Type B pancreatic cell (in vitro differentiated cells): Measurements from ENCODE around the gene GLI3. TPM values are rescaled to one million over a fixed set of nuclear protein-coding genes. Genes with fewer than 3 reads are reported as not detected.

Source experiments
- DNase-seq: peaks from one replicate; pipeline ENCODE4 v3.0.0; 2021; ENCODE audit warnings: mixed read lengths; ENCODE audit not compliant: unreplicated experiment; ENCODE audit errors: extremely low spot score
- H3K27ac Mint-ChIP-seq: 2 replicates; pipeline ENCODE4 v1.8.0; 2021; ENCODE audit warnings: mild to moderate bottlenecking, mixed read lengths
- H3K27me3 Mint-ChIP-seq: 2 replicates; pipeline ENCODE4 v1.8.0; 2021; ENCODE audit warnings: mixed read lengths
- H3K36me3 Mint-ChIP-seq: 2 replicates; pipeline ENCODE4 v1.8.0; 2021; ENCODE audit warnings: mixed read lengths
- H3K4me1 Mint-ChIP-seq: one replicate; pipeline ENCODE4 v1.8.0; 2021; ENCODE audit warnings: mixed read lengths; ENCODE audit not compliant: unreplicated experiment
- H3K4me3 Mint-ChIP-seq: 2 replicates; pipeline ENCODE4 v1.8.0; 2021; ENCODE audit warnings: mild to moderate bottlenecking, mixed read lengths
- H3K9me3 Mint-ChIP-seq: 2 replicates; pipeline ENCODE4 v1.8.0; 2021; ENCODE audit warnings: mixed read lengths
- long read RNA-seq: library from polyadenylated mRNA; unstranded; transcript quantifications from one replicate; pipeline ENCODE4 v2.0.0, GENCODE V29; 2020
- total RNA-seq: library from RNA; stranded (reverse); gene quantifications from 2 replicates; pipeline ENCODE4 v1.2.1, GENCODE V29; 2021; ENCODE audit warnings: low replicate concordance
- TF ChIP-seq, protein P1 (sequence below): fragments of 200-600 bp; sonication (generic); conservative IDR thresholded peaks from 2 replicates; pipeline ENCODE4 v1.5.0; 2021; ENCODE audit warnings: antibody characterized with exemption, mild to moderate bottlenecking

The GLI3 gene
- total RNA-seq = 58.0 and 141 TPM in 2 replicates
- long read RNA-seq, partial matches to known transcripts = 5 of 16 reads
- long read RNA-seq, other reads (novel, unspliced or antisense) = 11 of 16 reads

DNA sequence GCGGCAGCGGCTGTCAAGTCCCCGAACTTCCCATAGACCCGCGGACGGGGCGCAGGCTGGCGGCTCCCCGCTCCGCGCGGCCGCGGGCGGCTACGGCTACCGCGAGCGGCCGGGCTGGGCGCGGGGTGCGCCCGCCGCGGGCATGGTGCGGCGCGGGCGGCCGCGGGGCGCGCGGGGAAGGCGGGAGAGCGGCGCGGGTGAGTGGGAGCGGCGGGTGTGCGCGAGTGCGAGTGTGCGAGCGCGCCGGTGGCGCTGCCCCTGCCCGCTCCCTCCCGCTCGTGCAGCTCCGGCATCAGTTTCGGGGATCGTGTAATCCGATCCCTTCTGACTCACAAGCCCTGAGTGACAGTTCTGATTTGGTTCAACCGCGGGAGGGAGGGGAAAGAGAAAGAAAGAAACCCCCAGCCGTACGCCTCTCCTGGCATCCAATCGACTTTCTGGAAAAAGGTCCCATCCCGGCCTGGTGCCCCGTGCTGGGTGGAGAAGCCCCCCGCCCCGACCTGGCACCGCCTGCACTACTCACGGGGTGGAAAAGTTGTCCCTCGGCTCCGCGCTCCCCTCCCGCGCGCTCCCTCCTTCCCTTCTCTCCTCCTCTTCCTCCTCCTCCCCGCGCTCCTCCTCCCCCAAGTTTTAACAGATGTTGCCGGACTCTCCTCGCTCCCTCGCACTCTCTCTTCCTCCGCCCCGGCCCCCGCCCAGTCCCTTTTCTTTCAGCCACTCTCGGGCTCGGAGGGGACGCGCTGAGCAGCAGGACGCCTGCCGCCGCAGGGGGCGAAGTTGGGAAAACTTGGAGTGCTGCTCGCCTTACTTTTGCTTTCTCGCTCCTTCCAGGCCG is at the start of gene GLI3:
Gene GLI3, minus strand, starts transcription at position 234 of the 835 bp plus-strand sequence. CDS start 13,956 bp downstream, outside the sequence.
- H3K36me3 Mint-ChIP-seq = peaks cover 4% of the 10 kb centered on the region
- DNase-seq = peak; percentile 88
- peaks cover 57% of the 10 kb centered on the region for H3K4me1 Mint-ChIP-seq
- H3K9me3 Mint-ChIP-seq = no peaks in the 10 kb centered on the region
- peak within 1 kb of the TSS; percentile 96 for H3K27ac Mint-ChIP-seq
- peaks cover 22% of the 10 kb centered on the region for H3K27me3 Mint-ChIP-seq
- TF ChIP-seq, protein P1, sequence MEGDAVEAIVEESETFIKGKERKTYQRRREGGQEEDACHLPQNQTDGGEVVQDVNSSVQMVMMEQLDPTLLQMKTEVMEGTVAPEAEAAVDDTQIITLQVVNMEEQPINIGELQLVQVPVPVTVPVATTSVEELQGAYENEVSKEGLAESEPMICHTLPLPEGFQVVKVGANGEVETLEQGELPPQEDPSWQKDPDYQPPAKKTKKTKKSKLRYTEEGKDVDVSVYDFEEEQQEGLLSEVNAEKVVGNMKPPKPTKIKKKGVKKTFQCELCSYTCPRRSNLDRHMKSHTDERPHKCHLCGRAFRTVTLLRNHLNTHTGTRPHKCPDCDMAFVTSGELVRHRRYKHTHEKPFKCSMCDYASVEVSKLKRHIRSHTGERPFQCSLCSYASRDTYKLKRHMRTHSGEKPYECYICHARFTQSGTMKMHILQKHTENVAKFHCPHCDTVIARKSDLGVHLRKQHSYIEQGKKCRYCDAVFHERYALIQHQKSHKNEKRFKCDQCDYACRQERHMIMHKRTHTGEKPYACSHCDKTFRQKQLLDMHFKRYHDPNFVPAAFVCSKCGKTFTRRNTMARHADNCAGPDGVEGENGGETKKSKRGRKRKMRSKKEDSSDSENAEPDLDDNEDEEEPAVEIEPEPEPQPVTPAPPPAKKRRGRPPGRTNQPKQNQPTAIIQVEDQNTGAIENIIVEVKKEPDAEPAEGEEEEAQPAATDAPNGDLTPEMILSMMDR = peak; percentile 30
- peak within 1 kb of the TSS; percentile 96 for H3K4me3 Mint-ChIP-seq

DNA sequence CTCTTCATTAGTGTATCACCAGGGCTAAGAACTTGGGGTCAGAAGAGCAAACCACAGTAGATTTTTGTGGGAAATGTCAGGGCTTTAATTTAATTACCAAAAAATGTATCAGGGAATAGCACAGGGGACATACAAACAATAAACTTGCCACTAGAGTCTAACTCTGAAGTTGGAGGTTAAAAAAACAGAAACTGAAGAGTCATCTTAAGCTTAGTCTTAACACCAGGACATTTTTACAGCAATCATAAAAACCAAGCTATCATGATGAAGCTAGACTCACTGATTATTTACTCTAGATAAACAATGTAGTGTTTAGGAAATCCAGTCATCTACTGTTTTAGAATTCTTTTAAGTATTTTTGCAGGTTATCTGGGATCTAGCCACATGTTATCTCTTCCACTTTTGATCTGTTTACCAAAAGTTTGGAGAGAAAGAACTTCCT is 48.4 kb upstream of the GLI3 start:
- no peak overlapping the region for H3K27ac Mint-ChIP-seq
- no peaks in the 10 kb centered on the region for H3K36me3 Mint-ChIP-seq
- H3K9me3 Mint-ChIP-seq = no peaks in the 10 kb centered on the region
- DNase-seq = no peak
- H3K4me1 Mint-ChIP-seq = peaks cover 10% of the 10 kb centered on the region
- H3K27me3 Mint-ChIP-seq = peaks cover 6% of the 10 kb centered on the region
- H3K4me3 Mint-ChIP-seq = no peak overlapping the region
- TF ChIP-seq, protein P1 = no peak

DNA sequence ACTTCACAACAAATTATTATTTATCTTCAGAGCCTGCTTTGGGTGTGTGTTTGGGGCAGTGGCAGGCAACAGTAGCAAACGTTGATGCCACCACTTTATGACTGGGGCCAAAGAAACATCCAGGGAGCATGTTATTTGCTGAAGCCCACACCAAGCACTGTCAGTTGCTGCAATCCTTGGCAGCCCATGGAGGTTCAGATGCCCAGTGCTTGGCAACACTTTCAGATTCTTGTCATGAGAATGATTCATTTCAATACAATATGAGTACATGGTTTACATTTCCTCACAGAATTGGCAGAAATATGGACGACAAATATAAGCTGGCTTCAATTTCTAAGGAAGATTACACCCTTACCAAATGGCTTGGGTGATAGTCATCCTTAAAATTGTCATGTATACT is 46.5 kb upstream of the GLI3 start:
- H3K27me3 Mint-ChIP-seq = peaks cover 3% of the 10 kb centered on the region
- no peak overlapping the region for H3K27ac Mint-ChIP-seq
- H3K4me3 Mint-ChIP-seq = no peak overlapping the region
- DNase-seq = no peak
- TF ChIP-seq, protein P1 = no peak
- no peaks in the 10 kb centered on the region for H3K36me3 Mint-ChIP-seq
- peaks cover 10% of the 10 kb centered on the region for H3K4me1 Mint-ChIP-seq
- peaks cover 5% of the 10 kb centered on the region for H3K9me3 Mint-ChIP-seq

DNA sequence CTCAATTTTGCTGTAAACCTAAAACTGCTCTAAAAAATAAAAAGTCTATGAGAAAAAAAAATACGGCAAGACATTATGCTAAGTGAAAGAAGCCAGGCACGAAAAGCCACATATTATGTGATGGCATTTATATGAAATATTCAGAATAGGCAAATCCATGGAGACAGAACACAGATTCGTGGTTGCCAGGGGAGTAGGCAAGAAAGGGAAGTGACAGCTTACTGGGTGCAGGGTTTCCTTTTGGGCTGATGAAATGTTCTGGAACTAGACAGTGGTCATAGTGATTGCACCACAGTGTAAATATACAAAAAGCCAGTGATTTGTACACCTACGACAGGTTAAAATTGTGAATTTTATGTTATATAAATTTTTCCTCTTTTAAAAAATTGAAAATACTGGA is 41.3 kb upstream of the GLI3 start:
- H3K27me3 Mint-ChIP-seq = peaks cover 3% of the 10 kb centered on the region
- H3K36me3 Mint-ChIP-seq = no peaks in the 10 kb centered on the region
- no peak overlapping the region for H3K27ac Mint-ChIP-seq
- H3K9me3 Mint-ChIP-seq = peaks cover 5% of the 10 kb centered on the region
- no peak for DNase-seq
- TF ChIP-seq, protein P1 = no peak
- peaks cover 11% of the 10 kb centered on the region for H3K4me1 Mint-ChIP-seq
- no peak overlapping the region for H3K4me3 Mint-ChIP-seq

DNA sequence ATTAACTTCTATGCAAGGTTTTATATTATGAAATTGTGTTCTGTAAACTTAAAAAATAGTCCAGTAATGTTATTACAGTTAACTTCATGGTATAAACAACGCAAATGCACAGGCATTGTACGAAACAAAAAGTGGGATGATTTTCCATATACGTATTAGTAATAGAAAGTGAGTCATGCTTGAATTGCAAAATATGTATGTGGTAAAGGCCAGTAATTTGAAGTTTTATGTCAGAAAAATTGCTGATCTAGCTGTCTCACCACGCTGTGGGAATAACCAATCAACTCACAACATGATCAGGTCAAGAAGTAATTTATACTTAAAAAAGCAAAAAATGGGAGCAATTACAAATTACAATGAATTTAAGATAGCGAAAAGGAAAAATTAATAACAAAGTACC is 37.0 kb upstream of the GLI3 start:
- DNase-seq = no peak
- peaks cover 15% of the 10 kb centered on the region for H3K4me1 Mint-ChIP-seq
- H3K27ac Mint-ChIP-seq = no peak overlapping the region
- H3K9me3 Mint-ChIP-seq = no peaks in the 10 kb centered on the region
- H3K4me3 Mint-ChIP-seq = no peak overlapping the region
- H3K36me3 Mint-ChIP-seq = no peaks in the 10 kb centered on the region
- TF ChIP-seq, protein P1 = no peak
- H3K27me3 Mint-ChIP-seq = no peaks in the 10 kb centered on the region
